NCI-H524 treated with DMSO at 0.1 percent for 48 hours (cell line): ENCODE results near the gene TIMM23B.
"Not testable (repeated sequence)": the region's sequence is repeated elsewhere in the genome, so short reads cannot be mapped to it uniquely, and the experiment has no call there.

ENCODE experiments used
- DNase-seq: peaks from one replicate; lab custom pipeline; 2025; lab: John Stamatoyannopoulos, UW

TIMM23B gene

DNA sequence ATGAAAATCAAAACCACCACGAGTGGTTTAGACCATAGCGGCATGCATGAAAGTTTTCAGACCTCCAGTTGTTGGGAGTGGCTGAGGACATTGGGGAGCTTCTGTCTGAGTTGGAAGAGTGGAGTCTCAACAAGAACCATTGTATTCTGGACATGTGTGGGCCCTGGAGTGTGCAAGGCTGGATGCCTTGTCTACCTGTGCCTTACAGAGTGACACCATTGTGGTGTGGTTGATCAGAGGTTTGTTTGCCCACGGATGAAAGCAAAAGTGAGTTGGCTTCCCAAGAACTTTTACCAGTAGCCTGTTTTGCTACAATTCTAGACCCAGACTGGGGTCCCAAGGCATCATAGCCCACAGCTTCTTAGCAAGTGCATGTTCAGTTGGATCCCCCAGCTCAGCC, 35.9 kb downstream of the TIMM23B start:
- not testable (repeated sequence) for DNase-seq

DNA sequence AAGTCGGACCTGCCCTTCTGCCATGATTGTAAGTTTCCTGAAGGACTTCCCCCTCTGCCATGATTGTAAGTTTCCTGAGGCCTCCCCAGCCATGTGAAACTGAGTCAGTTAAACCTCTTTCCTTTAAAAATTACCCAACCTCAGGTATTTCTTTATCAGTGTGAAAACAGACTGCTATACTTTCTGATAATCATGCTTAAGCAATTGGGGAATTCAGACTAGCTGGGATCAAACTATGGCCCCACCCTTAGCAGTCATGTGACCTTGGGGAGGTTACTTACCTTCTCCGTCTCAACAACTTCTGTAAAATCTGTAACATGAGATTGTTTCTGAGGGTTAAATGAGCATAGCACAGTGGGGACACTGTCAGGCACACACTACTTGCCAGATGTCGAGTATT, 45.4 kb downstream of the TIMM23B start:
- not testable (repeated sequence) for DNase-seq

- DNase-seq = not testable (repeated sequence)
Measured at GRCh38 chr10:49988376-49988775, 46.5 kb downstream of the TIMM23B start, which contains the start of gene AGAP6. TSS of gene AGAP6 (plus strand) at chr10:49988406. CDS start at chr10:49988716, 310 bp downstream.

GRCh38 chr10:49995321-49995720, 53.5 kb downstream of the TIMM23B start:
- not testable (repeated sequence) for DNase-seq

DNA sequence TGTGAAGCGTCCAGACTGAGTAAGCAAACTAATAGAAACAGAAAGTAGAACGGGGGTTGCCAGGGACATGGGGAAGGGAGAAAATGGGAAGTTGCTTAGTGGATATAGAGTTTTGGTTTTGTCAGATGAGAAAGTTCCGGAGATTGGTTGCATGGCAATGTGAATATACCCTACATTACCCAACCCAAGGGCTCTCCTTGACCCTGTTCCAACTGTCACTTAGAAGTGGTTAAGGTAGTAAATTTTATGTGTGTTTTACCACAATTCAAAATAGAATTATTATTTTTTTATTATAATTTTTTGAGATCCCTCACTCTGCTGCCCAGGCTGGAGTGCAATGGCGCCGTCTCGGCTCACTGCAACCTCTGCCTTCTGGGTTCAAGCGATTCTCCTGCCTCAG, 72.2 kb downstream of the TIMM23B start:
- DNase-seq = not testable (repeated sequence)

DNA sequence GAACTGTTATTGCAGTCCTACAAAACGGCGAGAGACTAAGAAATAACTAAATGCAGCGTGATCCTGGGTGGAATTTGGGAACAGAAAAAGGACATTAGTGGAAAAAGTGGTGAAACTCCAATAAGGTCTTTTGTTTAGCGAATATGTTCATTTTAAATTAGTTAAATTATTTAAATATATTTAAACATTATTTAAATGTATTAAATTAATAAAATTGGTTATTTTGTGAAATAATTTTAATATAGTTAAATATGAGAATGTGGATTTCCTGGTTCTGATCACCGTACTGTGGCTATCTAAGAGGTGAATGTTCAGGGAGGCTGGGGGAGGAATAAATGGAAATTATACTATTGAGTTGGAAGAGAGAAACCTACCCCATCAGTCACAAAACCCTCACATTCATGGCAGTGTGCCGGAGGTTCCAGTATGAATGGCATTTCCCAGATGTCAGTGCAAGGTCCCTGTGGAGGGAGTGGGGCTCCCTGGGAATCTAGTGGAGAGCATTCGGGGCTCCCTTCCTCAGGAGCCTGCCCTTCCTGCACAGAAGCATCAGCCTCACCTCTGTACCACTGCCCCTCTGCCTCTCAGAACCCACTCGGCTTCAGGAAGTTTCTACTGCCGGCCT, 73.9 kb downstream of the TIMM23B start:
- not testable (repeated sequence) for DNase-seq

- DNase-seq = not testable (repeated sequence)
Measured at GRCh38 chr10:50016926-50017325, 75.1 kb downstream of the TIMM23B start.

GRCh38 chr10:50017646-50018045, 75.8 kb downstream of the TIMM23B start:
- DNase-seq = not testable (repeated sequence)

DNA sequence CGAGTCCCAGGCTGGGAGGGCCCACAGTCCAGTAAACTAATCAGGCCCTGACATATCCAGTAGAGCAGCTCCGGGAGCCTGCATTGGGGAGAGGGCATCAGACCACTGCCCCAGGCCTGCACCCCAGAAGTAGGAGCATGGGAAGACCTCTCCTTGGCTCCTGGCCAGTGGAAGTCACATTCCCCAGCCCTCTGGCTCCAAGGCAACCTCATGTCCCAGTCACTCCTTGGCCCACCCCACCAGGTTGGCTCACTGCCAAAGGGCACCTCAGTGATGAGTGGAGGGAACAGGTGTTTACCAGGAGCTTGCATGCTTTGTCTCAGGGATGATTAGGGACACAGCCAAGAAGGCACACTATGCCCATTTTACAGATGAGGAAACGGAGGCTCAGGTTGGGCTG, 77.4 kb downstream of the TIMM23B start:
- not testable (repeated sequence) for DNase-seq

DNA sequence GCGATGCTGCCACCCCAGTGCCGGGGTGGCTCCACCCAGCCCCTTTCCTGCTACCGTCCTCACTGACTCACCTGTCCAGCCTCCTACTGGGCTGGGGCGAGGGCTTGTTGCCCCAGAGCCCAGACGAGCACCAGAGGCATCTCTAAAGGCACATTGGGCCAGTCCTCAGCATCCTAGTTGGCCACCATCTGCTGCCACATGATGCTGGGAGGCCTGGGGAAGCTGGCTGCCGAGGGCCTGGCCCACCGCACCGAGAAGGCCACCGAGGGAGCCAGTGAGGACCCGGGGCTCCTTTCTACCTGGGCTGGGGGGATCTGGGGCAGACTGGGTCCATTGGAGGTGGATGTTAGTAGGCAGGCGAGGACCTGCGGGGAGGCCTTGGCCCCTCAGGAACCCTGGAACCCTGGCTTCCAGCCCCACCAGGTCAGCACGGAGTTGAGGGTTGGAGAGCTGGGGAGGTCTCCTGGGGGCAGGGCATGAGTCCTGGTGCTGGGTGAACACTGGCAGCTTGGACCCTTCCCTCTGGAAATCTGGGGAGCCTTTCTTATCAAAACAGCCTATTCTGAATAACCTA, 78.7 kb downstream of the TIMM23B start:
- DNase-seq = not testable (repeated sequence)

DNA sequence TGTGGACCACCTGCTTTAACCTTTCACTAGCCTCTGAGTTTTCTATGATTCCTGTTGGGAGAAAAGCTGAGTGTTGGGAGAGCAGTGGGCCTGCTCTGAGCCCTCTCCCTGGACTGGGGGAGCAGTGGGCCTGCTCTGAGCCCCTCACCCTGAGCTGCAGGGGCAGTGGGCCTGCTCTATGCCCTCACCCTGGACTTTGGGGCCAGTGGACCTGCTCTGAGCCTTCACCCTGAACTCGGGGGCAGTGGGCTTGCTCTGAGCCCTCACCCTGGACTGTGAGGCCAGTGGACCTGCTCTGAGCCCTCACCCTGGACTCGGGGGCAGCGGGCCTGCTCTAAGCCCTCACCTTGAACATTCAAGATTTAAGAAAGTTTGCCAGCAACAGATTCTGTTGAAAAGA, 79.8 kb downstream of the TIMM23B start:
- no peak for DNase-seq
